ENCODE data around the gene TBCB.

DNA sequence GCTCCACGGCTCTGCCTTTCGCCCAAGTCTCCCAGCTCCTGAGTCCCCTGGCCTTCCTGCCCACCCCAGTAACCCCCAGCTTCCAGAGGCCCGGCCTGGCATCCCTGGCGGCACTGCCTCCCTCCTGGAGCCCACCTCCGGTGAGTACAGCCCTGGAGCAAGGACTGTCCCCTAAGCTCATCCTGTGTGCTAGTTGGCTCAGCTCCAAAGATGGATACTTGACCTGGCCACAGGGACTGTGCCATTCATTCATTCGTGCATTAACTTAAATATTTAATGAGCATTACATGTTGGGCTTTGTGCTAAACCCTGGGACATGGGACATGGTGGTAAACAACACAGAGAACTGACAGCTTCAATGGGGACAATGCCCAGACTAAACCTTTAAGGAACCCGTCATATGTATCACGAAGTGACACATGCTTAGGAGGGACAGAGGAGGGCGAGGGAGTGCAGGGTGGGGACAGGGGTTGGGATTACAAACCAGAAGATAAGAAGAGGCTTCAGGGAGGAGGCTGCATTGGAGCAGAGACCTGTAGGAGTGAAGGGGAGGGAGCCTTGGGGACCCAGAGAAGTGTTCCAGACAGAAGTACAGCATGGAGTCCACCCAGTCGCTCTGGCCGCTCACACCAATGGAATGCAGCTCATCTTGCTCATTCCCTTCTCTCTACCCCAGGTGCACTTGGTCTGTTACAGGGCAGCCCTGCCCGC, 11.3 kb upstream of the TBCB start:
- TF ChIP-seq ARID1B (IDR thresholded peaks at IDR 0.05), result peak; percentile 83
- TF ChIP-seq POLR2AphosphoS2 (IDR thresholded peaks at IDR 0.05; ENCODE audit: low read length), result peak; percentile 44; the same call in 1 of the 2 replicates
- TF ChIP-seq ZC3H11A (IDR thresholded peaks at IDR 0.05; ENCODE audit: low read depth, low read length), result no peak
- TF ChIP-seq EZH2 (IDR thresholded peaks at IDR 0.05; ENCODE audit: borderline replicate concordance, low read depth, low read length), result no peak
- peak; percentile 56 for TF ChIP-seq ZFP36 (IDR thresholded peaks at IDR 0.05; ENCODE audit: low read depth, low read length, partially characterized antibody)
- TF ChIP-seq IRF1 (CRISPR knock-in tag; IDR thresholded peaks at IDR 0.05; ENCODE audit: borderline replicate concordance), result no peak
- no peak; a peak in 1 of 4 replicates for TF ChIP-seq MAZ (CRISPR knock-in tag; conservative IDR thresholded peaks at IDR 0.05 in 1 of 2, IDR thresholded peaks at IDR 0.05 in 1 of 2)
- TF ChIP-seq POLR2A (conservative IDR thresholded peaks at IDR 0.05), result no peak
- TF ChIP-seq CTCF (IDR thresholded peaks at IDR 0.05 in 2 of 3, conservative IDR thresholded peaks at IDR 0.05 in 1 of 3; ENCODE audit: insufficient read depth in 2 of 3, low read depth in 1 of 3, low read length in 3 of 3), result peak in 2 of 3 experiments; percentile 9 to 14; a peak in 1 of 6 replicates
- TF ChIP-seq CBX1 (IDR thresholded peaks at IDR 0.05; ENCODE audit: low read depth), result no peak
- no peak for TF ChIP-seq GABPA (tag; conservative IDR thresholded peaks at IDR 0.05; ENCODE audit: low read depth)

All from K562 (cell line).